M059J (cell line): ENCODE results near the gene EVX1. TPM values are rescaled to one million over a fixed set of nuclear protein-coding genes. Genes with fewer than 3 reads are reported as not detected.
A peak's percentile ranks its signal among the peaks of the same experiment; 100 is the strongest.

Source experiments
- DNase-seq: peaks from one replicate; pipeline ENCODE4 v3.0.0-alpha.2; 2012; ENCODE audit warnings: low read depth
- total RNA-seq: library from RNA; depleted of rRNA; stranded (reverse); fragments of >200 nt; shearing (Covaris generic); gene quantifications from 2 replicates; pipeline ENCODE4 v1.2.3, GENCODE V29; 2014; rRNA removed

Gene EVX1
- total RNA-seq, 1 experiment from 2014 or later = not detected

GRCh38 chr7:27249724-27250556 is 7.3 kb downstream of the EVX1 start:
- DNase-seq = no peak

- DNase-seq = no peak
Measured at GRCh38 chr7:27250557-27251070, 8.0 kb downstream of the EVX1 start.

GRCh38 chr7:27251136-27251651 is 8.6 kb downstream of the EVX1 start:
- DNase-seq = no peak

GRCh38 chr7:27251652-27252590 is 9.3 kb downstream of the EVX1 start:
- no peak for DNase-seq

- peak; percentile 87 for DNase-seq
Measured at GRCh38 chr7:27254625-27255024, 12.0 kb downstream of the EVX1 start.

GRCh38 chr7:27260211-27260610 is 17.6 kb downstream of the EVX1 start:
- DNase-seq = no peak

- peak; percentile 56 for DNase-seq
Measured at GRCh38 chr7:27262121-27262520, 19.5 kb downstream of the EVX1 start.

GRCh38 chr7:27263781-27264180 is 21.2 kb downstream of the EVX1 start:
- no peak for DNase-seq

- DNase-seq = no peak
Measured at GRCh38 chr7:27269455-27269854, 26.9 kb downstream of the EVX1 start.

- DNase-seq = no peak
Measured at GRCh38 chr7:27271384-27271783, 28.8 kb downstream of the EVX1 start.

GRCh38 chr7:27277628-27278027 is 35.0 kb downstream of the EVX1 start:
- peak; percentile 82 for DNase-seq

- DNase-seq = no peak
Measured at GRCh38 chr7:27283558-27283957, 41.0 kb downstream of the EVX1 start.

GRCh38 chr7:27295236-27295635 is 52.6 kb downstream of the EVX1 start:
- DNase-seq = no peak

- no peak for DNase-seq
Measured at GRCh38 chr7:27297356-27297755, 54.8 kb downstream of the EVX1 start.

Other genes with a start within 250 kb of the EVX1 start
- gene HOXA1, start 146.8 kb upstream of the EVX1 start, total RNA-seq = 8.2 and 9.1 TPM in 2 replicates
- gene HOXA2, start 140.1 kb upstream of the EVX1 start, total RNA-seq = 1.7 and 2.2 TPM in 2 replicates
- 4.9 and 5.8 TPM in 2 replicates for gene HOXA4, start 112.0 kb upstream of the EVX1 start, total RNA-seq
- 0.69 and 3.0 TPM in 2 replicates for gene HOXA5, start 99.1 kb upstream of the EVX1 start, total RNA-seq
- 3.7 TPM in 1 of 2 replicates, not detected in the other for gene HOXA6, start 95.0 kb upstream of the EVX1 start, total RNA-seq
- 0.86 and 8.6 TPM in 2 replicates for gene HOXA3, start 90.2 kb upstream of the EVX1 start, total RNA-seq
- gene HOXA7, start 86.1 kb upstream of the EVX1 start, total RNA-seq = 3.7 and 4.6 TPM in 2 replicates
- 66.1 and 66.8 TPM in 2 replicates for gene HOXA9, start 77.3 kb upstream of the EVX1 start, total RNA-seq
- gene HOXA10, start 68.5 kb upstream of the EVX1 start, total RNA-seq = 15.4 and 16.7 TPM in 2 replicates
- gene HOXA11, start 57.6 kb upstream of the EVX1 start, total RNA-seq = 0.79 and 1.1 TPM in 2 replicates
- 1.4 and 3.4 TPM in 2 replicates for gene HOXA13, start 42.7 kb upstream of the EVX1 start, total RNA-seq